GM21423 (cell line): Measurements from ENCODE around the gene PHPT1.
"Not testable (repeated sequence)": the region's sequence is repeated elsewhere in the genome, so short reads cannot be mapped to it uniquely, and the experiment has no call there.

ENCODE experiments used
- ATAC-seq: cut with Tn5 transposase; IDR thresholded peaks from one replicate; pipeline ENCODE4 v1.9.1; 2021; ENCODE audit warnings: mild to moderate bottlenecking, moderate library complexity; ENCODE audit not compliant: unreplicated experiment

The PHPT1 gene

GRCh38 chr9:136849038-136849959, at the start of gene PHPT1:
PHPT1 (plus strand) TSS chr9:136849409; CDS start chr9:136849431, 22 bp downstream.
- ATAC-seq = peak; percentile 77

DNA sequence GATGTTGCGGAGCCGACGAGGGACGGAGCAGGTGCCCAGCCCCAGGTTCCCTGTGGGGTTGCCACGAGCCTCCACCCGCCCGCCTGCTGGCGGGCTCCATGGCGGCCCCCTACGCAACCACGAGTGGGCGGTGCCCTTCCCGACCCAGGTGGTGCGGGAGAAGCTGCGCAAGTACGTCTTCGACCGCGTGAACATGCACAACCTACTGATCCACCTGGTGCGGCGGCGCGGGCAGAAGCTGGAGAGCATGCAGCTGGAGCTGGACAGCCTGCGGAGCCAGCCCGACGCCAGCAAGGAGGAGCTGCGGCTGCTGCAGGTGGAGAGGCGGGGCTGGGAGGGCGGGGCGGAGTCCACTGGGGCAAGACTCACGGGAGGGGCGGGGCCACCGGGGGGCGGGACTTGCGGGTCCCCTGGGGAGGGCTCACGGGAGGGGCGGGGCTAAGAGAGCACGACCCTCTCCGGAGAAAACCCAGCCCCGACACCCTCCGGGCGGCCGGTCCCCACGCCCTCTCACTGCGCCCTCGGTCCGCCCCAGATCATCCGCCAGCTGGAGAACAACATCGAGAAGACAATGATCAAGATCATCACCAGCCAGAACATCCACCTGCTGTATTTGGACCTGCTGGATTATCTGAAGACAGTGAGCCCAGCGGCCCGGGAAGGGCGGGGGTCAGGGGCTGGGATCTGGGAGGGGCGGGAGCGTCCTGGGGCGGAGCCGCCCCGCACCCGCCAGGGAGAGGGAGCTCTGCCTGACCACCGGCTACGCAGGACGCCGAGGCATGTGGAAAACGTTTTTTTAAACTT, 49.2 kb upstream of the PHPT1 start:
- peak; percentile 41 for ATAC-seq

GRCh38 chr9:136802321-136802720, 46.9 kb upstream of the PHPT1 start:
- no peak for ATAC-seq

DNA sequence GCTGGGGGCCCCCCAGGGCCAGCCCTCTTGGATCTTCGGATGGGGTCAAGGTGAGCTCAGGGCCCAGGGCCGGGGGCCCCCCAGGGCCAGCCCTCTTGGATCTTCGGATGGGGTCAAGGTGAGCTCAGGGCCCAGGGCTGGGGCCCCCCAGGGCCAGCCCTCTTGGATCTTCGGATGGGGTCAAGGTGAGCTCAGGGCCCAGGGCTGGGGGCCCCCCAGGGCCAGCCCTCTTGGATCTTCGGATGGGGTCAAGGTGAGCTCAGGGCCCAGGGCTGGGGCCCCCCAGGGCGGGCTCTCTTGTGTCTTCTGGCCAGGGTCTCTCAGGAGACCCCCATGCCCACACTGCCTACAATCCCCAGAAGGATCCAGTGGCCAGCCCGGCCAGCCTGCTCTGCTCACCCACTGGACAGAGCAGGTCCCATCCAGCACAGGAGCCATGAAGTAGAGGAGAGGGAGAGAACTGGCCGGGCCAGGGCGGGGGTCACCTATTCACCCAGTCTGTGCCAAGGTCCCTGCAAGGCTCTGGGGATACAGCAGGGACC, 46.1 kb upstream of the PHPT1 start:
- ATAC-seq = not testable (repeated sequence)

DNA sequence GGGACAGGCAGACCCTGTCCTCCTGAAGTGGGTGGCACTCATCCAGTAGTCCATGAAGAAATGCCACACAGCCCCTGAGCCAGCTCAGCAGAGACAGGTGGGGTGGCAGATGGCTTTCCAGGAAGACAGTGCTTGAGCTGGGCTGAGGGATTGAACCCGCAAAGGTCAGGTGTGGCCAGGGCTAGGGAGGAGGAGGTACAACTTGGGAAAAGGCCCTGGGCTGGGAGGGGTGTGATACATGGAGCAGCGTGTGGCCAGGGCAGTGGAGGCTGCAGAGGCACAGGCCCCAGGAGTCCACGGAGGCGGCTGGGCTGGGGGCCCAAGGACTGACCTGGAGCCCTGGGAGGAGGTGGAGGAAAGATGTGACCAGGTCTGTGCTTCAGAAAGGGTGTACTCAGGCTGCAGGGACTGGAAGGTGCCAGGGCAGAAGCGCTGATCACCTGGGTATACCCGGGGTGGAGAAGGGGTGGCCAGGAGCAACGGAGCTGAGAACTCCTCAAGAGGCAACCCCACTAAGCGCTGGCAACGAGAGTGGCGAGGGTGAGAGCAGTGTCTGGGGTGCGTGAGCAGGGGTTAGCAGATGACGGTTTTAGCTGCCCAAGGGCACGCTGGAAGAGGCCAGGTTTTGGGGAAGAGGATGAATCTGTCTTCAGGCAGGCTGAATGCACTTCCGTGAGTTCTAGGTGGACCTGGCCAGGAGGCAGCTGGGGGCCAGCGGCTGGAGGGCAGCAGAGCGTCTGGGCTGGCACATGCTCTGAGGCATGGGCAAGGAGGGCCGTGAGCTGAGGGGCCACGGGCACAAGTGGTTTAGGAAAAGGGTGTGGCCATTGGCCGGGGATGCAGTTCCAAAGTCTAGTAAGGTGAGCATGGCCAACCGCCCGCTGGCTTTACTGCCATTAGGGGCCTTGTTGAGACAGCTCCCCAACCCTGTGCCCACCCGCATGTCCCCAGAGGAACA, 45.4 kb upstream of the PHPT1 start:
- ATAC-seq = no peak

DNA sequence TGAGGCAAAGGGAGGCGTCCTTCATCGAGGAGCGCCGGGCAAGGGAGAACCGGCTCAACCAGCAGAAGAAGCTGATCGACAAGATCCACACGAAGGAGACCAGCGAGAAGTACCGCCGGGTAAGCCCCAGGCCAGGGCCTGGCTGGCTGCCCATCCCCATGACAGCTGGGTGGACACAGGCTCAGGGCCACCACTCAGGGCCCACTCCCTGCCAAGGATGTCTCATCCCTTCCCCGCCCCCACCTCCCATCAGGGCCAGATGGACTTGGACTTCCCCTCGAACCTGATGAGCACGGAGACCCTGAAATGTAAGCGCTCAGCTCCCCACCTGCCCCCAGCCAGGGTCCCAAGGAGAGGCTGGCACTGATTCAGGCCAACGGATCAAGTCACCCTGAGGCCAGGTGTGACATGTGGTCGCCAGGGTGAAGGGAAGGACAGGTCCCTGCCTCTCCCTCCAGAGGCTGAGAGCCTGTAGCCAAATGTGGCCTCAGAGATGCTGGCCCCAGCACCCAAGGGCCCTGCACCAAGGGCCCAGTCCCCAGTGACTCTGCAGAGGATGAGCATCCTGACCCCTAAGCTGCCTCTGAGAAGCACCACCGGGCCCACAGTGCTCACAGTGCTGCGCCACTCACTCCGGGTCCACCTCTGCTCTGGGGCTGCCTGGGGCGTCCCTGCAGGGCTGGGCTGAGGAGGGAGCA, 44.6 kb upstream of the PHPT1 start:
- no peak for ATAC-seq

GRCh38 chr9:136805207-136805740, 43.9 kb upstream of the PHPT1 start:
- ATAC-seq = no peak

DNA sequence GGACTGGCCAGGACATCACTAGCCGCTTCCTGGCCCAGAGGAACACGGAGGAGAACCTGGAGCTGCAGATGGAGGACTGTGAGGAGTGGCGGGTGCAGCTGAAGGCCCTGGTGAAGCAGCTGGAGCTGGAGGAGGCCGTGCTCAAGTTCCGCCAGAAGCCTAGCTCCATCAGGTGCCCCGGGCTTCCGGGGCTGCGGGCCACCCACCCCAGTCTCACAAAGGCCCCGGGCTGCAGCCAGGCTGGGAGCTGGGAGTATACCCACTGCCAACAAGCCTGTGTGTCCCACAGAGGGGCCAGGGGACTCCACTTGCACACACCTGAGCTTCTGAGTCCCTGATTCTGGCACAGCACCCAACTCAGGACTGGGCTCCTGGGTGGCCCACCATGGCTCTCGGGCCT, 43.1 kb upstream of the PHPT1 start:
- ATAC-seq = no peak

DNA sequence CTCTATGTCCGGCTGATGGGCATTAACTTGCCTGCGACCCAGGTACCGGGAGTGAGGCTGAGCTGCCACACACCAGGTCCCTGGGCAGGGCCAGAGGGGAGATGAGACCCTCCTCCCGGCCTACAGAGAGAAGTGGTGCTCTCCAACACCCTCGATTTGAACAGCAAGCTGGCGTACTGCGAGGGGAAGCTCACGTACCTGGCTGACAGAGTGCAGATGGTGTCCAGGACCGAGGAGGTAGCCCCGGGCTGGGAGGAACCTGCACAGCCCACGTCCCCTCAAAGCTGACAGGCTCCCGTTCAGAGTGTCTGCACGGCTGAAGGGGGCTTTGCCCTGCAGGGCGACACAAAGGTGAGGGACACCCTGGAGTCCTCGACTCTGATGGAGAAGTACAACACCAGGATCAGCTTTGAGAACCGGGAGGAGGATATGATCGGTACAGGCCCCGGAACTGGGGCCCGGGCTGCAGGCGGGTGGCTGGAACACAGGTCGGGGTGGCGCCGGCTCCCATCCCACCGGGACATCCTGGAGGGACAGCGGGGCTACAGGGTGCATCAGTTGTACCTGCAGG, 42.5 kb upstream of the PHPT1 start:
- ATAC-seq = no peak

DNA sequence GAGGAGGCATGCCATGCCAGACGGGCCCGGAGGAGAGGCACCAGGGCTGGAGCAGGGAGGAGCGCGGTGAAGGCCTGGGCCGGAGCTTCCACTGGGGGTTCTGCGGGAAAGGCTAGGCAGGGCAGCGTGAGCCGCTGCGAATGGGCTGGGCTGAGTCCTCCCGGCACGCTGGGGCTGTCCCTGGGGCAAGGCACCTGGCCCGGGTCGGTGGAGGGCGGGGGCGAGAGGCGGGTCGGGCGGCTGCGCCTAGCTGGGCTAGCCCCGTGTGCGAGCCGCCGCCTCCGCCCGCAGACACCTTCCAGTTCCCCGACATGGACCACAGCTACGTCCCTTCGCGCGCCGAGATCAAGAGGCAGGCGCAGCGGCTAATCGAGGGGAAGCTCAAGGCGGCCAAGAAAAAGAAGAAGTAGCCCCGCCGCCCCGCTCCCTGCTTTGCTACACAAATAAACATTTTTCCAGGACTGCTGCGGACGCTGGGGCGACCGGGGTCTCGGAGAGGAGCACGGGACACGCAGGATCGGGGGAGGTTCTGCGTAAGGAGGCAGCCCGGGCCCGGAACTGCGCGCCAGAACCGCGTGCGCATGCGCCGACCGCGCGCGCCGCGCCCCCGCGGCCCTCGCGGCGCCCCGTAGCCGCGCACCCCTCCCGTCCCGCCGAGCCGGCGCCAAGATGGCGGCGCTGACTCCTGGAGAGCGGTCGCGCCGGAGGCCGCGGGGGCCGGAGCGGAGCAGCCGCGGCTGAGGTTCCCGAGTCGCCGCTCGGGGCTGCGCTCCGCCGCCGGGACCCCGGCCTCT, 41.7 kb upstream of the PHPT1 start, which contains the start of gene RABL6:
Gene RABL6, plus strand, starts transcription at position 668 of the 794 bp plus-strand sequence. CDS start 249 bp downstream, outside the sequence.
- peak; percentile 77 for ATAC-seq

GRCh38 chr9:136808075-136808805, 41.0 kb upstream of the PHPT1 start:
- peak; percentile 32 for ATAC-seq

DNA sequence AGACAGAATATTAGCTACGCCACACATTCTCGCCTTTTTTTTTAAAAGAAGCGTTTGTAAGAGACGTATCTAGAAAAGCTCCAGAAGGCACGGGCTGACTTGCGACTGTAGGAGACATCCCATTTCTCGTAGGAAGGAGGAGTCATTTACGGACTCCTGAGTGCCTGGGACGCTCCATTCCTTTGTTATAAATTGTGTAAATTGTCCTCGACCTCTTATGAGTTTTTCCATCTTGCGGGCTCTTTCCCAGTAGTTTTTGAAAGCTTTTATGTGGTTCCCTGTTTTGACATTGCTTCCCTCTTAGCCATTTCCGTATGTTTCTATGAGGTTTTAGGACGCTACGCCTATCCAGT, 40.4 kb upstream of the PHPT1 start:
- ATAC-seq = no peak

GRCh38 chr9:136814725-136815421, 34.3 kb upstream of the PHPT1 start:
- no peak for ATAC-seq

- ATAC-seq = no peak
These were observed 33.8 kb upstream of the PHPT1 start for GRCh38 chr9:136815422-136815782.

- no peak for ATAC-seq
These were observed 28.0 kb upstream of the PHPT1 start for GRCh38 chr9:136820971-136821825.

GRCh38 chr9:136821826-136822544, 27.2 kb upstream of the PHPT1 start:
- no peak for ATAC-seq
